ENCODE measurements around the gene PPP6R3.
"Not testable (repeated sequence)": the region's sequence is repeated elsewhere in the genome, so short reads cannot be mapped to it uniquely, and the experiment has no call there.

The PPP6R3 gene

DNA sequence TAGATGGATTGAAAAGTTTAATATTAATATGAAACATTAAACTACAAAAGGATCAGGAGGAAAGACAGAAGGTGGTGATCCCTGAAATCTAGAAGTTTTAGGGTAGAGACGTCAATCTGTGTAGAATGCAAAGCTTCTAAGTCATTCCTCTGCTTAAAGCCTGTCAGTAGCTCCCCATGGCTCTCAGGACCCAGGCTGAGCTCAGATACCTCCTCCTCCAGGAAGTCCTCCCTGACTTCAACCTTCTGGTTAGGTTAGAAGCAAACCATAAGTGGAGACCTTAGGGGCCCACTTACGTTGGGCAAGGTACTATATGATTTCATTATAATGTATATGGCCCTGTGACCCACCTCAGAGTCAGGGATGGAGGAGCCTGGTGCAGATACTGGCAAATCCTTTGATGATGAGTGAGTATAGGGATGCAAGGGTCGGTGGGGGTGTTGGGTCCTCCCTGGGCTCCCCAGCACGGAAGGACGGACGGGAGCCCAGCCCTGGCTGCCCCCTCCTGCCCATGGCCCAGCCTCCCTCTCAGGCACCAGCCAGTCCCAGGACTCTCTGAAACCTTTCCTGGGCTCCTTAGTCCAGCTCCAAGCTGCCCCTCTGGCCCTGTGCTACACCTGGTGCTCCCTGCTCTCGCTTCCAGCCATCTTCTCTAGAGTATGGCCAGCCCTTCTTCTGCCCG, 3.2 kb upstream of the PPP6R3 start:
- TF ChIP-seq, protein P1, sequence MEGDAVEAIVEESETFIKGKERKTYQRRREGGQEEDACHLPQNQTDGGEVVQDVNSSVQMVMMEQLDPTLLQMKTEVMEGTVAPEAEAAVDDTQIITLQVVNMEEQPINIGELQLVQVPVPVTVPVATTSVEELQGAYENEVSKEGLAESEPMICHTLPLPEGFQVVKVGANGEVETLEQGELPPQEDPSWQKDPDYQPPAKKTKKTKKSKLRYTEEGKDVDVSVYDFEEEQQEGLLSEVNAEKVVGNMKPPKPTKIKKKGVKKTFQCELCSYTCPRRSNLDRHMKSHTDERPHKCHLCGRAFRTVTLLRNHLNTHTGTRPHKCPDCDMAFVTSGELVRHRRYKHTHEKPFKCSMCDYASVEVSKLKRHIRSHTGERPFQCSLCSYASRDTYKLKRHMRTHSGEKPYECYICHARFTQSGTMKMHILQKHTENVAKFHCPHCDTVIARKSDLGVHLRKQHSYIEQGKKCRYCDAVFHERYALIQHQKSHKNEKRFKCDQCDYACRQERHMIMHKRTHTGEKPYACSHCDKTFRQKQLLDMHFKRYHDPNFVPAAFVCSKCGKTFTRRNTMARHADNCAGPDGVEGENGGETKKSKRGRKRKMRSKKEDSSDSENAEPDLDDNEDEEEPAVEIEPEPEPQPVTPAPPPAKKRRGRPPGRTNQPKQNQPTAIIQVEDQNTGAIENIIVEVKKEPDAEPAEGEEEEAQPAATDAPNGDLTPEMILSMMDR (IDR thresholded peaks at IDR 0.05; ENCODE audit: low read depth, low read length): no peak
- no peak overlapping the region for H3K4me3 ChIP-seq (ENCODE audit: low read depth, low read length)
- in situ Hi-C loops (cut with HindIII; ENCODE audit: low sequenced_read_pairs): no loop called here
- DNase-seq (ENCODE audit: low read depth, low spot score): no peak

DNA sequence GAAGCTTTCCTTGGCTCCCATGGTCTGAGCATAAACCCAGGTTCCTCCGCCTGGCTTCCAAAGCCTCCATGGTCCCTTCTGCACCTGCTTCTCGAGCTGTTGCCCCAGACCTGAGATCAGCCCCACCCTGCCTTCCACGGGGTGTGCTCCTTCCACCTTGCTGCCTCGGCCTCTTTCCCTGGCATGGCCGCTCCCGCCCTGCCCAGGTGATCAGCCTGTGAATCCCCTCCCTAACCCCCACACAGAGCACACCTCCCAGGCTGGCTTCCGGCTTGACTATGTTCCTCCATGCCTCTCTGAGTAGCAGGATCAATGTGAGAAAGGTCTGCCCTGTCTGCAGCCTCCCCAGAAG, 2.7 kb upstream of the PPP6R3 start:
- no peak for DNase-seq (ENCODE audit: low read depth, low spot score)
- TF ChIP-seq, protein P1 (IDR thresholded peaks at IDR 0.05; ENCODE audit: low read depth, low read length): no peak
- in situ Hi-C loops (cut with HindIII; ENCODE audit: low sequenced_read_pairs): no loop called here
- no peak overlapping the region for H3K4me3 ChIP-seq (ENCODE audit: low read depth, low read length)

DNA sequence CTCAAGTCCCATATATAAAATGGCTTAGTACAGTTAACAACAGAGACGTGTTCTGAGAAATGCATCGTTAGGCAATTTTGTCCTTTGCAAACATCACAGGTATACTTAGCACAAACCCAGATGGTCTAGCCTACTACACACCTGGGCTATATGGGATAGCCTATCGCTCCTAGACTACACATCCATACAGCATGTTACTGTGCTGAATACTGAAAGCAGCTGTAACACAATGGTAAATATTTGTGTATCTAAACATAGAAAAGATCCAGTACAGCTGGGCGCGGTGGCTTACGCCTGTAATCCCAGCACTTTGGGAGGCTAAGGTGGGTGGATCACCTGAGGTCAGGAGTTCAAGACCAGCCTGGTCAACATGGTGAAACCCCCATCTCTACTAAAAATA, 2.2 kb upstream of the PPP6R3 start:
- H3K4me3 ChIP-seq (ENCODE audit: low read depth, low read length); DNase-seq (ENCODE audit: low read depth, low spot score); in situ Hi-C loops (cut with HindIII; ENCODE audit: low sequenced_read_pairs): not testable (repeated sequence)

DNA sequence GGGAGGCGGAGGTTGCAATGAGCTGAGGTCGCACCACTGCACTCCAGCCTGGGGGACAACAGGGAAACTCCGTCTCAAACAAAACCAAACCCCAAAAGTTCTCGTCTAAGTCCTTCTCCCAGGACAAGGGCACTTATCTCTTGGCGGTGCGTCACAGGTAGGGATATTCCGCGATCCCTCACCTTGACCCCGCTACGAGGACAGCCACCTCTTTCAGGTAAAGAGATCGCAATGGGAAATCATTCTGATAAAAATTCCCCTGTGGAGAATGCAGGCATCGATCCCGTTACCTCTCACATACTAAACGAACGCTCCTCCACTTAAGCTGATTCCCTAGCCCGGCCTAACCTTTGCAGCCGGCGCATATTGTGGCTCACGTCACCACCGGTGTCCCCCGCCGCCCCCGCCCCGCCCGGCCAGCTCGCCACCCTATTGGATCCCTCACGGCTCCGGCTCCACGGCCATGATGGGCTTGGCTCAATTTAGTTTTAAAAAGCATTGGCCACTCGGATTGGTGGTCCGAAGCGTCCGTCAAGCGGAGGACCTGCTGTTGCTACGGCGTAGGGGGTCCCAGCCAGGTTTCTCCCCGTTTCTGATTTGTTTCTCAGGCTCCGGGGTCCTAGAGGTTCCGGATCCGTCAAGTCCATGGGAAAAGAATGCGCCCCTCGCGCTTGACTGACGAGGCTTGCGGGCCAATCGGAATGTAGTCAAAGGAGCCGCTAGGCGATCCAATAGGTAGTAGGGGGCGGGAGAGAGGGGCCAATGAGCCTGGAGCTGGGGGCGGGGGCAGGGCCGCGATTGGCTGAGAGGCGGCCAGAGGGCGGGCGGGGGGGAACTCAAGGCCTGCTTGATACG, 439 bp upstream of the PPP6R3 start:
- in situ Hi-C loops (cut with HindIII; ENCODE audit: low sequenced_read_pairs): no loop called here
- DNase-seq (ENCODE audit: low read depth, low spot score): peak; percentile 100
- TF ChIP-seq, protein P1 (IDR thresholded peaks at IDR 0.05; ENCODE audit: low read depth, low read length): no peak
- peak overlapping the region; percentile 87 for H3K4me3 ChIP-seq (ENCODE audit: low read depth, low read length)

DNA sequence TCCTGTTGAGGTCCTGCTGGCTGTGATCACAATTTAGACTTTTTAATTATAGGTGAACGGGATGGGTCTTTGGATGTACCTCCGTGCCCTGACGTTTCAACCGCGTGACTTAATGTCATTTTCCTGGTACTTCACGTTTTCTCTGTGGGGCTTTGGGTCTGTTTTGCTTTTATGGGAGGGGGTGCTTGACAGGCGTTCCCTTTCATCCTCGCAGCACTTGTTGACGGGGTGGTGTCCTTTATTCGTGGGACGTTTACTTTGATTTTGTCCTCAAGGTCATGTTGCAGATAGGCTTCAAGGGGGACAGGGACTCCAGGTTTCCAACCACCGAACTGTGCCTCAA, 994 bp downstream of the PPP6R3 start:
- in situ Hi-C loops (cut with HindIII; ENCODE audit: low sequenced_read_pairs): no loop called here
- TF ChIP-seq, protein P1 (IDR thresholded peaks at IDR 0.05; ENCODE audit: low read depth, low read length): no peak

DNA sequence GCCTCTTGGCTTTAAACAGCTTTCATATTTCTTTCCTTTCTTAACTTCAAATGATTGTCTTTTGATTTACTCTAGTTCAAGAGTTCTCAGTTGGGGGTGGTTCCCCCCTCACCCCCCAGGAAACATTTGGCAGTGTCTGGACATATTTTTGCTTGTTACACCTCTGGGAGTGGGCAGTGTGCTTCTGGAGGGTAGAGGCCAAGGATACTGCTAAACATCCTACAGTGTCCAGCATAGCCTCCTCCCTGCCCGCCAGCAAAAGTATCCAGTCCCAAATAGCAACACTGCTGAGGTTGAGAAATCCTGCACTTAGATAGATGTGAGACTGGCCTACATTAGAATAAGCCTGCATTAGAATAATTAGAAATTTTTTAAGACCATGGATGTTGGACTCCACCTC, 3.2 kb downstream of the PPP6R3 start:
- no peak for DNase-seq (ENCODE audit: low read depth, low spot score)
- TF ChIP-seq, protein P1 (IDR thresholded peaks at IDR 0.05; ENCODE audit: low read depth, low read length): no peak
- in situ Hi-C loops (cut with HindIII; ENCODE audit: low sequenced_read_pairs): no loop called here
- no peak overlapping the region for H3K4me3 ChIP-seq (ENCODE audit: low read depth, low read length)

More for the DNA sequence above, 994 bp downstream of the PPP6R3 start:
- peak overlapping the region; percentile 87 for H3K4me3 ChIP-seq (ENCODE audit: low read depth, low read length)
- no peak for DNase-seq (ENCODE audit: low read depth, low spot score)

DNA sequence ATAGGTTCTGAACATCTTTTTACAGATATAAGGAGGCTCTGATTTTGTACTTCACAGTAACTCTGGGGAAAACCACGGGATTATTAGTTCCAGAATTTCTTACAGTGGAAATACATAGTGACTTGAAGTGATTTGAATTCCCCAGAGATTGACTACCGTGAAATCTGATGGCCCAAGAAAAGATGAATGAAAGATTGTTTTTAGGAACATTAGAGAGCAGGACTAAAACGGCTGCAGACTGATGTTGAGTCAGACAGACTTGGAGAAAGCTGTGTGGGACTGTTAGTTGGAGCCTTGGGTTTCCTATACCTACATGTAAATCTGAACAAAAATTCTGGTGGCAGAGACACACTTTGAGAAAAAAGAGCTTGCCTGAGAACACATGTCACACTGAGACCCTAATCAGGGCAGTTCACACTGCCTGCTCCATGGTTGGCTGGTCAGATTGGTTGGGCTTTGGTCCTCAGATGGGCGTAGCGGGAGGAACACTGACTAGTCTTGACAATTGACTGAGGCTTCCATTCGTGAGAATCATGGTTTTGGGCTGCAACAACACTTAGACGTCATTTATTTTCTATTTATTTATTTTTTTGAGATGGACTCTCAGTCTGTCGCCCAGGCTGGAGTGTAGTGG, 6.8 kb downstream of the PPP6R3 start:
- in situ Hi-C loops (cut with HindIII; ENCODE audit: low sequenced_read_pairs): no loop called here
- no peak overlapping the region for H3K4me3 ChIP-seq (ENCODE audit: low read depth, low read length)
- TF ChIP-seq, protein P1 (IDR thresholded peaks at IDR 0.05; ENCODE audit: low read depth, low read length): no peak
- no peak for DNase-seq (ENCODE audit: low read depth, low spot score)
